Measurements from ENCODE around the gene FKBP1B. TPM values are rescaled to one million over a fixed set of nuclear protein-coding genes. Genes with fewer than 3 reads are reported as not detected.
"Not testable (repeated sequence)": the region's sequence is repeated elsewhere in the genome, so short reads cannot be mapped to it uniquely, and the experiment has no call there.

FKBP1B gene
- total and polyA plus RNA-seq, 2 donors (not counting 3 experiments of a cell fraction or from before 2014, with no cell fraction given), result 12.9 to 40.2 TPM

GRCh38 chr2:24106786-24107185 is 57.2 kb downstream of the FKBP1B start:
- no peak for TF ChIP-seq MAX (IDR thresholded peaks at IDR 0.05; ENCODE audit: insufficient read depth, insufficient read length)
- Histone ChIP-seq H3K27me3 (ENCODE audit: control insufficient read depth in 2 of 2, insufficient read depth in 2 of 2, low read length in 2 of 2) (peaks cover 0 to 2% of the 10 kb centered on the region in 2 experiments), H3K36me3 (ENCODE audit: control insufficient read depth in 2 of 2, extremely low read depth in 1 of 2, insufficient read depth in 2 of 2, low read length in 2 of 2) (no peaks in the 10 kb centered on the region), H3K79me2 (ENCODE audit: control insufficient read depth, insufficient read depth, low read length) (no peaks in the 10 kb centered on the region), H3K9me3 (replicated peaks; ENCODE audit: control insufficient read depth, insufficient read depth, low read length) (no peaks in the 10 kb centered on the region), H4K20me1 (replicated peaks; ENCODE audit: control insufficient read depth, extremely low read depth, insufficient read depth, low read length) (no peaks in the 10 kb centered on the region), H2AFZ (ENCODE audit: low read depth, low read length) (no peak overlapping the region), H3K9me1 (replicated peaks; ENCODE audit: control insufficient read depth, extremely low read depth, insufficient read depth, low read length) (no peaks in the 10 kb centered on the region), H3K4me1 (ENCODE audit: control insufficient read depth, extremely low read depth, insufficient read depth, low read length) (no peaks in the 10 kb centered on the region), H3K4me3 (replicated peaks in 1 of 3; ENCODE audit: insufficient read depth in 1 of 3, low read depth in 1 of 3, low read length in 3 of 3) (no peak overlapping the region), H3K9ac (replicated peaks; ENCODE audit: extremely low read depth, insufficient read depth, low read length) (no peak overlapping the region), H3K27ac (ENCODE audit: insufficient read depth, low read depth, low read length) (no peak overlapping the region), H3K4me2 (ENCODE audit: insufficient read depth, low read length) (no peak overlapping the region)
- intact Hi-C loops (cut with micrococcal nuclease) (no loop called here), dilution Hi-C loops (cut with MboI; ENCODE audit: extremely low pct_ligation_motif_present, low sequenced_read_pairs) (no loop called here)
- BruUV-seq (replicated peaks), result no TSS peak
- CTCF ChIA-PET, result no interaction called here
- POLR2A ChIA-PET, result no interaction called here
- no peak for FAIRE-seq
- no peak for DNase-seq (ENCODE audit: low read depth, low spot score)

GRCh38 chr2:24107336-24107735 is 57.8 kb downstream of the FKBP1B start:
- Histone ChIP-seq H3K9ac (replicated peaks; ENCODE audit: extremely low read depth, insufficient read depth, low read length) (no peak overlapping the region), H4K20me1 (replicated peaks; ENCODE audit: control insufficient read depth, extremely low read depth, insufficient read depth, low read length) (no peaks in the 10 kb centered on the region), H3K9me1 (replicated peaks; ENCODE audit: control insufficient read depth, extremely low read depth, insufficient read depth, low read length) (no peaks in the 10 kb centered on the region), H3K27ac (ENCODE audit: insufficient read depth, low read depth, low read length) (no peak overlapping the region), H3K79me2 (ENCODE audit: control insufficient read depth, insufficient read depth, low read length) (no peaks in the 10 kb centered on the region), H3K9me3 (replicated peaks; ENCODE audit: control insufficient read depth, insufficient read depth, low read length) (no peaks in the 10 kb centered on the region), H3K27me3 (ENCODE audit: control insufficient read depth in 2 of 2, insufficient read depth in 2 of 2, low read length in 2 of 2) (peaks cover 0 to 2% of the 10 kb centered on the region in 2 experiments), H3K4me2 (ENCODE audit: insufficient read depth, low read length) (no peak overlapping the region), H3K4me3 (replicated peaks in 1 of 3; ENCODE audit: insufficient read depth in 1 of 3, low read depth in 1 of 3, low read length in 3 of 3) (no peak overlapping the region), H2AFZ (ENCODE audit: low read depth, low read length) (no peak overlapping the region), H3K36me3 (ENCODE audit: control insufficient read depth in 2 of 2, extremely low read depth in 1 of 2, insufficient read depth in 2 of 2, low read length in 2 of 2) (no peaks in the 10 kb centered on the region), H3K4me1 (ENCODE audit: control insufficient read depth, extremely low read depth, insufficient read depth, low read length) (no peaks in the 10 kb centered on the region)
- DNase-seq (ENCODE audit: low read depth, low spot score), result no peak
- TF ChIP-seq MAX (IDR thresholded peaks at IDR 0.05; ENCODE audit: insufficient read depth, insufficient read length) (no peak), MYC (IDR thresholded peaks at IDR 0.05; ENCODE audit: low read depth, low read length) (no peak), FOS (IDR thresholded peaks at IDR 0.05; ENCODE audit: borderline replicate concordance, insufficient read depth, low read length) (no peak), CTCF (IDR thresholded peaks at IDR 0.05; ENCODE audit: extremely low read depth in 1 of 2, insufficient read depth in 1 of 2, low read depth in 1 of 2, low read length in 2 of 2) (no peak), JUN (IDR thresholded peaks at IDR 0.05; ENCODE audit: borderline replicate concordance, insufficient read depth, insufficient read length, low read depth) (no peak), POLR2AphosphoS5 (IDR thresholded peaks at IDR 0.05; ENCODE audit: insufficient read depth, low read depth, low read length) (no peak)
- ChIA-PET CTCF (interaction anchor here (1.4 kb wide), 1 partner anchor 23 kb away, joined by 5 read pairs; the partner anchor contains the start of gene TP53I3), POLR2A (no interaction called here)
- FAIRE-seq, result no peak
- dilution Hi-C loops (cut with MboI; ENCODE audit: extremely low pct_ligation_motif_present, low sequenced_read_pairs) (no loop called here), intact Hi-C loops (cut with micrococcal nuclease) (no loop called here)
- no TSS peak for BruUV-seq (replicated peaks)

- BruUV-seq (replicated peaks); CTCF ChIA-PET: not testable (repeated sequence)
Observed at GRCh38 chr2:24109431-24109830, 59.9 kb downstream of the FKBP1B start.

More at GRCh38 chr2:24109431-24109830, 59.9 kb downstream of the FKBP1B start:
- DNase-seq (ENCODE audit: low read depth, low spot score); H3K27me3 ChIP-seq (ENCODE audit: control insufficient read depth in 2 of 2, insufficient read depth in 2 of 2, low read length in 2 of 2); intact Hi-C loops (cut with micrococcal nuclease); H3K4me2 ChIP-seq (ENCODE audit: insufficient read depth, low read length); dilution Hi-C loops (cut with MboI; ENCODE audit: extremely low pct_ligation_motif_present, low sequenced_read_pairs); H3K79me2 ChIP-seq (ENCODE audit: control insufficient read depth, insufficient read depth, low read length); H2AFZ ChIP-seq (ENCODE audit: low read depth, low read length); H3K9me3 ChIP-seq (replicated peaks; ENCODE audit: control insufficient read depth, insufficient read depth, low read length); H3K36me3 ChIP-seq (ENCODE audit: control insufficient read depth in 2 of 2, extremely low read depth in 1 of 2, insufficient read depth in 2 of 2, low read length in 2 of 2); H3K9ac ChIP-seq (replicated peaks; ENCODE audit: extremely low read depth, insufficient read depth, low read length); H3K27ac ChIP-seq (ENCODE audit: insufficient read depth, low read depth, low read length); H3K9me1 ChIP-seq (replicated peaks; ENCODE audit: control insufficient read depth, extremely low read depth, insufficient read depth, low read length); POLR2A ChIA-PET; H3K4me3 ChIP-seq (replicated peaks in 1 of 3; ENCODE audit: insufficient read depth in 1 of 3, low read depth in 1 of 3, low read length in 3 of 3); H4K20me1 ChIP-seq (replicated peaks; ENCODE audit: control insufficient read depth, extremely low read depth, insufficient read depth, low read length); H3K4me1 ChIP-seq (ENCODE audit: control insufficient read depth, extremely low read depth, insufficient read depth, low read length); FAIRE-seq: not testable (repeated sequence)
